Ishikawa (cell line): ENCODE measurements around the gene MELTF.

Source experiments
- CEBPB ChIP-seq: IDR thresholded peaks from 2 replicates; pipeline ENCODE4 v1.6.1; 2012
- EGR1 ChIP-seq: IDR thresholded peaks from 2 replicates; pipeline ENCODE4 v1.6.1; 2012
- FOXM1 ChIP-seq: IDR thresholded peaks from 2 replicates; pipeline ENCODE4 v1.6.1; 2012; ENCODE audit warnings: low read depth, borderline replicate concordance
- REST ChIP-seq: IDR thresholded peaks from 2 replicates; pipeline ENCODE4 v1.6.1; 2012; ENCODE audit warnings: low read depth, mild to moderate bottlenecking
- TCF12 ChIP-seq: IDR thresholded peaks from 2 replicates; pipeline ENCODE4 v1.6.1; 2012; ENCODE audit warnings: low read depth

GRCh38 chr3:196988241-196989029, 41.2 kb downstream of the MELTF start:
- no peak for TF ChIP-seq REST
- TF ChIP-seq FOXM1: no peak
- no peak for TF ChIP-seq CEBPB
- no peak for TF ChIP-seq TCF12
- no peak for TF ChIP-seq EGR1
